ENCODE results near the gene ELAVL4.
"Not testable (repeated sequence)": the region's sequence is repeated elsewhere in the genome, so short reads cannot be mapped to it uniquely, and the experiment has no call there.

ELAVL4 gene

DNA sequence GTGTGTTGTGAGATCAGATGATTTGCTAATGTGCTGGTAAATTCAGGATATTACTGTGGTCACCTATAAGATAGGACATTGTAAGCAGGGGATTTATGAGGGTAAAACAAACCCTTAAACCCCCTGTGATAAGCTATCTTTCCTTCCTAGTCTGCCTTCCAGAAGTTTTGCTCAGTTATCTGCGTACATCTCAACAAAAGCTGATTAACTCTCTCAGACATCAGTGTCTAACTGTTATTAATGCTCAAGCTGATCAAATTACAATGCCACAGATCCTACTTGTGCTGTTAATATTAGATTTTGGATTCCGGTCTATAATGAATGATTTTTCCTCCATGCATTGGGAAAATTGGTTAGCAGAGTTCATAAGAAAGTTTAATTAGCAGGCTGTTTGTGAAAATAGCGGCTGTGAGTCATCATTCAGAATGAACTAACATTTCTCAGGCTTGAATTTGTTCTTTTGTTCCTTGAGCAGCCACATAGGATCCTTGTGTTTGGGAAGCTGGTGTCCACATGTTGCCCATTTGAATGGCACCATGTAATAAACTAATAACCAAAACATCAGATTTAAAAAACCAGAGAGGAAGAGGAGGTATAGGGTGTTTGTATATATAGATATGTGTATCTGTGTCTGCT lies 48.7 kb downstream of the ELAVL4 start:
- DNase-seq (ENCODE audit: low spot score), result no peak
- TF ChIP-seq, protein P1, sequence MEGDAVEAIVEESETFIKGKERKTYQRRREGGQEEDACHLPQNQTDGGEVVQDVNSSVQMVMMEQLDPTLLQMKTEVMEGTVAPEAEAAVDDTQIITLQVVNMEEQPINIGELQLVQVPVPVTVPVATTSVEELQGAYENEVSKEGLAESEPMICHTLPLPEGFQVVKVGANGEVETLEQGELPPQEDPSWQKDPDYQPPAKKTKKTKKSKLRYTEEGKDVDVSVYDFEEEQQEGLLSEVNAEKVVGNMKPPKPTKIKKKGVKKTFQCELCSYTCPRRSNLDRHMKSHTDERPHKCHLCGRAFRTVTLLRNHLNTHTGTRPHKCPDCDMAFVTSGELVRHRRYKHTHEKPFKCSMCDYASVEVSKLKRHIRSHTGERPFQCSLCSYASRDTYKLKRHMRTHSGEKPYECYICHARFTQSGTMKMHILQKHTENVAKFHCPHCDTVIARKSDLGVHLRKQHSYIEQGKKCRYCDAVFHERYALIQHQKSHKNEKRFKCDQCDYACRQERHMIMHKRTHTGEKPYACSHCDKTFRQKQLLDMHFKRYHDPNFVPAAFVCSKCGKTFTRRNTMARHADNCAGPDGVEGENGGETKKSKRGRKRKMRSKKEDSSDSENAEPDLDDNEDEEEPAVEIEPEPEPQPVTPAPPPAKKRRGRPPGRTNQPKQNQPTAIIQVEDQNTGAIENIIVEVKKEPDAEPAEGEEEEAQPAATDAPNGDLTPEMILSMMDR (IDR thresholded peaks at IDR 0.05; ENCODE audit: extremely low read depth, missing control alignments), result no peak

DNA sequence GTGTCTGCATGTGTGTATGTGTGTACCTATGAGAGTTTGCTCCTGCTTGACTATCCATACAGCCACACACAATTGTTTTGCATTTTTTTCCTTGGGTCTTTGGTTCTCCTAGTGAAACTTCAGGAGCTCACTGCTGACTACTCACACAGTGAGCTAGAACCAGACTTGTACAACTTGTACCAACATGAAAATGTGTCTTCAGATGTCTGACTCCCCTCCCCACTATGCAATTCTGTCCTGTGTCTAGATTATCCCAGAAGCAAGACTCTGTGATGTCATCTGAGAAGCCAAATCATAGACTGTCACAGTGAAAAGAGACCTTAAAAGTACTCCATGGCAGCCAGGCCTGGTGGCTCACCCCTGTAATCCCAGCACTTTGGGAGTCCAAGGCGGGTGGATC lies 49.7 kb downstream of the ELAVL4 start:
- no peak for DNase-seq (ENCODE audit: low spot score)
- TF ChIP-seq, protein P1 (IDR thresholded peaks at IDR 0.05; ENCODE audit: extremely low read depth, missing control alignments), result no peak

GRCh38 chr1:50163680-50164079 lies 55.0 kb downstream of the ELAVL4 start:
- TF ChIP-seq, protein P1 (IDR thresholded peaks at IDR 0.05; ENCODE audit: extremely low read depth, missing control alignments), result no peak

DNA sequence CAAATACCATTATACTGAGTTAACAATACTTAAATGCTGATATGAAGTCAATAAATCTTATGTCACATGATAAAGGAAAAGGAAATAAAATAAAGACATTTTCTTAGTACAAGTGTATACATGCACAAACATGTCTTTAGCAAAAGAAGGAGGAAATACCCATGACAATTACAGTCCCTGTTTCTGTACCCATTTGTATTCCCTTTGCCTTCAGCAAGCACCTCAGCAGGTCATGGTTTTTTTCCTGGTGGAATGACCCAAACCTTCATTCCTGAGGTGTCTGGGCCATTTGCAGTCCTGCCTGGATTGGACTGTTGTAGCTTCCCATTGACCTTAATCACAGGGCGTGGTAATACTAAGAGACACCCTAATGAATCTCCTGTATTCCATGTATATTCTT lies 57.6 kb downstream of the ELAVL4 start:
- not testable (repeated sequence) for DNase-seq (ENCODE audit: low spot score)

More at GRCh38 chr1:50163680-50164079, 55.0 kb downstream of the ELAVL4 start:
- DNase-seq (ENCODE audit: low spot score), result no peak

- DNase-seq (ENCODE audit: low spot score), result no peak
- TF ChIP-seq, protein P1 (IDR thresholded peaks at IDR 0.05; ENCODE audit: extremely low read depth, missing control alignments), result no peak
These were observed 63.6 kb downstream of the ELAVL4 start for GRCh38 chr1:50172299-50172698.

GRCh38 chr1:50174101-50174500 lies 65.4 kb downstream of the ELAVL4 start:
- TF ChIP-seq, protein P1 (IDR thresholded peaks at IDR 0.05; ENCODE audit: extremely low read depth, missing control alignments), result no peak
- no peak for DNase-seq (ENCODE audit: low spot score)

DNA sequence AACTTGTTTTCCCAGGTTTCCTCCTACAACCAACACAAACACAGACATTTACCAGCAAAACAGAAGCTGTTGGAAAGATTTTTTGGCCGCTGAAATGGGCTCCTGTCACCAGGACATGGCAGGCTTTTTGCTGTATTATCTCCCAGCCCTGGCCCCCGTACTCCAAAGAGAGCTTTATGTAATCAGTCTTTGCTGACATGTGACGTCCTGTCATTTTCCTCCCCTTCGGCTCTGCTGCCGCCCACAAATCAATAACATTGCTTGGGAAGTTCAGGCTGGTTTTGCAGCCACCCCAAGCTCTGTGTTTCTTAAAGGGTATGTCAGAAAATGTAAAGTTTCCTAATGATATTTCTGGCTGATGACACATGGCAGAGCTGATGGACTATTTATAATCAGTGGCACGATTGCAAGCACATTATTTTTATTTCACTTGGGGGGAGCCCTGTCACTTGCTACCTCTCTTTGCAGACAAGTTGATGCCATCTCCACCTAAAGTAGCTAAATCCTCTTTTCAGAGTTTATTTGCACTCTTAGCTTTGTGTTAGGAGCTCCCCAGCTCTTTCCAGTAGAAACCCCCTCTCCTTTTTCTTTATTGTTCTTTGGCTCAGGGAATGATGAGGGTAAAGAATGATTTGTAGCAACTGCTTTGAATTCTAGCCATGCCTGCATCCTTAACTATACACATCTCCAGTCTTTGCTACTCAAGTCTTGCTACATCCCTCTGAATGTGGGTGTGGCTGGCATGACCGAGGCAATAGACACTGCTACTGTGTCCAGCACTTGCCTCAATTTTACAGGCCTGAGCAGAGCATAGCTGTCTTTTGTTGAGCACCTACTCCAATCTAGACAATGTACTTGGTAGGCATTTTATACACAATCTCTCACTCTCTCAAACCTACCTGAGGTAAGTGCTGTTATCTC lies 67.3 kb downstream of the ELAVL4 start:
- TF ChIP-seq, protein P1 (IDR thresholded peaks at IDR 0.05; ENCODE audit: extremely low read depth, missing control alignments), result no peak
- DNase-seq (ENCODE audit: low spot score), result no peak

All from GM20000 (cell line).